ENCODE measurements around the gene SHB. TPM values are rescaled to one million over a fixed set of nuclear protein-coding genes. Genes with fewer than 3 reads are reported as not detected.
A peak's percentile ranks its signal among the peaks of the same experiment; 100 is the strongest.

Gene SHB
- total RNA-seq, 6 experiments from 2014 or later: 12.0 to 43.1 (median 21.9) TPM

GRCh38 chr9:38073882-38074281, 4.9 kb upstream of the SHB start:
- ATAC-seq (no peak), DNase-seq (no peak)
- TF ChIP-seq POLR2A (IDR thresholded peaks at IDR 0.05) (no peak), CTCF (IDR thresholded peaks at IDR 0.05) (no peak)
- Histone ChIP-seq H3K9me3 (no peaks in the 10 kb centered on the region), H3K36me3 (no peaks in the 10 kb centered on the region), H3K27ac (no peak overlapping the region), H3K27me3 (no peaks in the 10 kb centered on the region), H3K4me1 (no peaks in the 10 kb centered on the region), H3K4me3 (no peak overlapping the region)
- intact Hi-C loops (cut with DNase I): no loop called here
- 66% methylated on average over 3 of the region's 3 CpGs for WGBS (ENCODE audit: insufficient coverage, low coverage, low lambda C conversion rate, missing lambda C conversion rate)

GRCh38 chr9:38071470-38072134, 2.6 kb upstream of the SHB start:
- TF ChIP-seq CTCF (IDR thresholded peaks at IDR 0.05) (no peak), POLR2A (IDR thresholded peaks at IDR 0.05) (no peak)
- peaks cover 0 to 1% (median 0%) of the 10 kb centered on the region in 4 donors for H3K4me1 ChIP-seq
- ATAC-seq: no peak
- no peak for DNase-seq
- no peaks in the 10 kb centered on the region for H3K36me3 ChIP-seq
- H3K4me3 ChIP-seq: no peak overlapping the region
- H3K9me3 ChIP-seq: no peaks in the 10 kb centered on the region
- intact Hi-C loops (cut with DNase I): no loop called here
- WGBS (ENCODE audit: insufficient coverage, low coverage, low lambda C conversion rate, missing lambda C conversion rate): 52% methylated on average over 4 of the region's 7 CpGs
- no peak overlapping the region for H3K27ac ChIP-seq
- no peaks in the 10 kb centered on the region for H3K27me3 ChIP-seq

- Histone ChIP-seq H3K36me3 (no peaks in the 10 kb centered on the region), H3K4me3 (peak overlapping the region; percentile 99), H3K4me1 (peaks cover 0 to 35% (median 10%) of the 10 kb centered on the region in 4 donors), H3K27ac (peak overlapping the region; percentile 84 to 97 (median 93)), H3K27me3 (no peaks in the 10 kb centered on the region), H3K9me3 (no peaks in the 10 kb centered on the region)
- TF ChIP-seq POLR2A (IDR thresholded peaks at IDR 0.05): no peak
- no peak for TF ChIP-seq CTCF (IDR thresholded peaks at IDR 0.05)
- DNase-seq: peak in 2 of 3 donors; percentile 38 to 62
- no peak for ATAC-seq
- WGBS (ENCODE audit: insufficient coverage, low coverage, low lambda C conversion rate, missing lambda C conversion rate): 0% methylated on average over 10 of the region's 107 CpGs
- intact Hi-C loops (cut with DNase I): loop anchor here (10.0 kb wide), 2 partner anchors 53 to 153 kb away; no protein-coding TSS in a partner anchor
Measured at GRCh38 chr9:38067859-38068681, 957 bp downstream of the SHB start.

DNA sequence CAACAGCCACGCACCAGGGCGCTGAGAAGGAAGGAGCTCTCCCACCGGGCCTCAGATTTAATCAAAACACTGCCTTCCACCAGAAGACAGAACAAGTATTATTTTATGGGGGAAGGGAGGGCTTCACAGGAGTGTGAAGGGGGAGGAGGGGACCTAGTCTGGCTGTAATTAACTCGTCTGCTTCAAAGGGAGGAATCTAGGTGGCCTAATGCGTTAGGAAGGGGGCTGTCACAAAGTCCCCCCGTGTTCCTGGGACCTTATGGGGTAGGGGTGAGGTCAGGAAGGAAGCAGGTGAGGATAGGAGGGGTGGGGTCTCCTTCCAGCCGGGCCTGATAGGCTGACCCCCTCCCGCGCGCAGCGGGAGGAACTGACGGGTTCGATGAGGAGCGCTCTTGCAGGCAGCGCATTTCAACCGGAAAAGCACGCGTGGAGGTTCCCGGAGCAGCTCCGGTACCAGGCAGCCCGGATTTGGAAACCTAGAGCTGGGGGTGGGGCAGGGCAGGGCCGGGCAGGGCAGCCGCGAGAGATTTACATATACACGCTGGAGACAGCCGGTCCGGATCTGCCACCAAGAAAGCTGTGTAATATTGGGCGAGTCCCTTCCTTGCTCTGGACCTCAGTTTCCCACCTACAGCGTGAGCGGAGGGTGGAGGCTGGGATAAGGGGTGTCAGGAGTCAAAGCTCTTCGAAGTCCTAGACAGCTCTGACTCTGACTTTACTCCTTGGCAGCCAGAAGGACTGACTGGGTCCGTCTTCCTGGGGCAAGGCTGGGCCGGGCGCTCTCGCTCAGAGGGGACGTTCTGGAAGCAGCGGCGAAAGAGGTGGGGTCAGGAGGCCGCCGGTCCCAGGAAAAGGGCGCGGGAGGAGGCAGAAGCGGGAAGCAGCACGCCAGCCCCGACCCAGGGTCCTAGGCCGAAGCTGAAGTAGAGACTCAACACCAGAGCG, 1.8 kb downstream of the SHB start:
- intact Hi-C loops (cut with DNase I): loop anchor here (10.0 kb wide), 2 partner anchors 52 to 152 kb away; no protein-coding TSS in a partner anchor
- DNase-seq: peak; percentile 78 to 84 (median 79)
- Histone ChIP-seq H3K9me3 (no peaks in the 10 kb centered on the region), H3K4me3 (peak overlapping the region; percentile 99), H3K4me1 (peaks cover 0 to 41% (median 13%) of the 10 kb centered on the region in 4 donors), H3K36me3 (no peaks in the 10 kb centered on the region), H3K27me3 (no peaks in the 10 kb centered on the region), H3K27ac (peak overlapping the region; percentile 84 to 97 (median 93))
- peak; percentile 81 for TF ChIP-seq POLR2A (IDR thresholded peaks at IDR 0.05)
- TF ChIP-seq CTCF (IDR thresholded peaks at IDR 0.05): no peak
- ATAC-seq: peak; percentile 41 to 61 (median 56)
- WGBS (ENCODE audit: insufficient coverage, low coverage, low lambda C conversion rate, missing lambda C conversion rate): 2% methylated on average over 34 of the region's 47 CpGs
